HEK293 (cell line): ENCODE results near the gene MYOM3.

ENCODE experiments used
- CTCF ChIA-PET: fragments of 350-600 bp; formaldehyde crosslinking; extraction: SDS; loops from one replicate; lab custom pipeline; 2021; ENCODE audit warnings: antibody characterized with exemption; lab: Yijun Ruan, JAX
- POLR2A ChIA-PET: fragments of 300-600 bp; formaldehyde crosslinking; extraction: SDS; loops from one replicate; lab custom pipeline; 2020; ENCODE audit warnings: antibody characterized with exemption, inconsistent platforms; lab: Yijun Ruan, JAX
- H3K27ac ChIP-seq: fragments of 200-500 bp; sonication (Bioruptor generic); 2 replicates; pipeline ENCODE4 v1.5.1; 2014; ENCODE audit warnings: low read depth, low read length, control low read depth, inconsistent platforms; ENCODE audit errors: extremely low read depth
- H3K36me3 ChIP-seq, 2 experiments: fragments of 200-500 bp in 1 of 2; sonication (Bioruptor generic) in 1 of 2; 1 replicate in 1 of 2; 2 replicates in 1 of 2; pipeline ENCODE4 v1.5.1; 2014 to 2017; ENCODE audit warnings: inconsistent platforms in 2 of 2, low read length in 2 of 2; ENCODE audit not compliant: control insufficient read depth in 2 of 2, insufficient read depth in 1 of 2
- H3K4me1 ChIP-seq: fragments of 200-500 bp; sonication (Bioruptor generic); 2 replicates; pipeline ENCODE4 v1.5.1; 2014; ENCODE audit warnings: mild to moderate bottlenecking, low read length, inconsistent platforms; ENCODE audit not compliant: control insufficient read depth, insufficient read depth
- H3K4me3 ChIP-seq: 2 replicates; pipeline ENCODE4 v1.5.1; 2011; ENCODE audit warnings: low read depth, mild to moderate bottlenecking, control low read depth, low read length, moderate library complexity
- H3K9me3 ChIP-seq: fragments of 200-500 bp; sonication (Bioruptor generic); 2 replicates; pipeline ENCODE4 v1.5.1; 2014; ENCODE audit warnings: low read depth, low read length, inconsistent platforms; ENCODE audit not compliant: control insufficient read depth, insufficient read depth
- EGR2 ChIP-seq: fragments of 450-650 bp; formaldehyde crosslinking; IDR thresholded peaks from 2 replicates; pipeline ENCODE4 v1.5.1; 2016; ENCODE audit warnings: low read depth, missing biosample characterization, missing genetic modification characterization
- KLF1 ChIP-seq: fragments of 450-650 bp; formaldehyde crosslinking; IDR thresholded peaks from 2 replicates; pipeline ENCODE4 v1.5.1; 2016; ENCODE audit warnings: missing biosample characterization, missing genetic modification characterization
- KLF16 ChIP-seq: fragments of 450-650 bp; formaldehyde crosslinking; IDR thresholded peaks from 2 replicates; pipeline ENCODE4 v1.5.1; 2017; ENCODE audit warnings: missing biosample characterization, missing genetic modification characterization
- KLF7 ChIP-seq: fragments of 450-650 bp; formaldehyde crosslinking; IDR thresholded peaks from 2 replicates; pipeline ENCODE4 v1.5.1; 2016; ENCODE audit warnings: missing biosample characterization, missing genetic modification characterization, borderline replicate concordance
- PRDM1 ChIP-seq: fragments of 450-650 bp; formaldehyde crosslinking; IDR thresholded peaks from 2 replicates; pipeline ENCODE4; 2016; ENCODE audit warnings: missing biosample characterization, missing genetic modification characterization
- TCF7L2 ChIP-seq: IDR thresholded peaks from 2 replicates; pipeline ENCODE4 v1.6.1; 2011; ENCODE audit warnings: low read depth, mild to moderate bottlenecking, inconsistent platforms, low read length, moderate library complexity, borderline replicate concordance
- ZBTB20 ChIP-seq: fragments of 450-650 bp; formaldehyde crosslinking; IDR thresholded peaks from 2 replicates; pipeline ENCODE4 v1.5.1; 2016; ENCODE audit warnings: missing biosample characterization, missing genetic modification characterization
- ZBTB21 ChIP-seq: fragments of 450-650 bp; formaldehyde crosslinking; IDR thresholded peaks from 2 replicates; pipeline ENCODE4 v1.5.1; 2017; ENCODE audit warnings: missing biosample characterization, missing genetic modification characterization
- ZBTB8A ChIP-seq: fragments of 450-650 bp; formaldehyde crosslinking; IDR thresholded peaks from 2 replicates; pipeline ENCODE4 v1.5.1; 2016; ENCODE audit warnings: missing biosample characterization, missing genetic modification characterization
- ZFHX2 ChIP-seq: fragments of 450-650 bp; formaldehyde crosslinking; conservative IDR thresholded peaks from 2 replicates; pipeline ENCODE4 v1.5.1; 2016; ENCODE audit warnings: missing biosample characterization, missing genetic modification characterization
- ZNF121 ChIP-seq: fragments of 450-650 bp; formaldehyde crosslinking; IDR thresholded peaks from 2 replicates; pipeline ENCODE4 v1.5.1; 2016; ENCODE audit warnings: missing biosample characterization, missing genetic modification characterization
- ZNF184 ChIP-seq: fragments of 450-650 bp; IDR thresholded peaks from 2 replicates; pipeline ENCODE4 v1.5.1; 2018; ENCODE audit warnings: missing biosample characterization, mild to moderate bottlenecking, missing genetic modification characterization
- ZNF335 ChIP-seq: fragments of 450-650 bp; formaldehyde crosslinking; conservative IDR thresholded peaks from 2 replicates; pipeline ENCODE4 v1.5.1; 2016; ENCODE audit warnings: missing biosample characterization, missing genetic modification characterization
- ZNF37A ChIP-seq: fragments of 450-650 bp; IDR thresholded peaks from 2 replicates; pipeline ENCODE4 v1.5.1; 2018; ENCODE audit warnings: missing biosample characterization, missing genetic modification characterization
- ZNF416 ChIP-seq: fragments of 450-650 bp; formaldehyde crosslinking; IDR thresholded peaks from 2 replicates; pipeline ENCODE4 v1.5.1; 2016; ENCODE audit warnings: missing biosample characterization, missing genetic modification characterization
- ZNF510 ChIP-seq: fragments of 450-650 bp; formaldehyde crosslinking; IDR thresholded peaks from 2 replicates; pipeline ENCODE4 v1.5.1; 2018; ENCODE audit warnings: mild to moderate bottlenecking, missing genetic modification characterization, missing biosample characterization; ENCODE audit not compliant: insufficient replicate concordance
- ZNF610 ChIP-seq: fragments of 450-650 bp; formaldehyde crosslinking; IDR thresholded peaks from 2 replicates; pipeline ENCODE4 v1.5.1; 2016; ENCODE audit warnings: missing biosample characterization, missing genetic modification characterization, borderline replicate concordance
- ZNF768 ChIP-seq: fragments of 450-650 bp; formaldehyde crosslinking; IDR thresholded peaks from 2 replicates; pipeline ENCODE4 v1.5.1; 2018; ENCODE audit warnings: missing biosample characterization, mild to moderate bottlenecking, missing genetic modification characterization
- ZSCAN16 ChIP-seq: fragments of 450-650 bp; formaldehyde crosslinking; IDR thresholded peaks from 2 replicates; pipeline ENCODE4 v1.5.1; 2016; ENCODE audit warnings: missing biosample characterization, missing genetic modification characterization
- TF ChIP-seq, protein P1 (sequence below): fragments of 450-650 bp; formaldehyde crosslinking; optimal IDR thresholded peaks from 2 replicates; pipeline ENCODE3; 2016; ENCODE audit warnings: missing biosample characterization, mild to moderate bottlenecking, missing genetic modification characterization

The MYOM3 gene

DNA sequence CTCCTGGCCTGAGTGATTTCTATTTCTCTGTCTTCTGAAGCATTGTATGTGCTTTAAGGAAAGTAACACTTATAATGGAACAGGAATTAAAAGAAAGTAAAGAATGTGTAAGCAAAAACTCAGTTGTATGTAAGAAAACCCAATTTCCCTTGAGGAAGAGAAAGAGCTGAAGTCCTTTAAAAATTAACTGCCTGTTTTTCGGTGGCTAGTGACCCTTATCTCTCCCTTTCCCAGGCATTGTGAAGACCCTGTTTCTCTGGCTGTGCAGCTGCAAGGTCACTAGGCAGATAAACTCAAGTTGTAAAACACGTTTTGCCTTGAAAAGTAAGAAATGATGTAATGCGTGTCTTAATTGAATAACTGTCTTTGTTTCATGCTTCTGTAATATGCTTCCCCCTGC is 8.5 kb downstream of the MYOM3 start:
- POLR2A ChIA-PET = no interaction called here
- TF ChIP-seq ZNF37A (no peak), PRDM1 (tag by site-specific recombination) (peak; percentile 25; the same call in 1 of the 2 replicates)
- no peak overlapping the region for H3K27ac ChIP-seq

DNA sequence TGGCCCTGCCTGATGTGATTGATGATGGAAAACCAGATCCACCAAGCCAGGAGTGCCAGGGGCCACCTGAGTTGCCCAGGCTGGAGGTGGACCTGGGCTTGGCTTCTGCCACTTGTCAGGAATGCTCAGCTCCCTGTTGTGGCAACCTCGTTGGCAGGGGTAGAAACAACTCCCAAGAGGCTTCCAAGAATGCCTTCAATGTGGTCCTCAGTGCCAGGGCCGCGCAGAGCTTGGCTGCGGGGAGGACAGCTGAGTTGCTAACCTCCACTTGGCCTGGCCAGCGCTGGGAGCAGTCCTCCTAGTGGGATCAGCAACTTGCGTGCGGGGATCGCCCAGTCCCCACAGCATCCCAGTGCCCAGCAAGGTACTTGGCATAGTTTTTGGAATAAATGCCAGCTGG is 9.0 kb downstream of the MYOM3 start:
- no peaks in the 10 kb centered on the region for H3K36me3 ChIP-seq
- H3K4me3 ChIP-seq = no peak overlapping the region
- POLR2A ChIA-PET = no interaction called here
- TF ChIP-seq, protein P1, sequence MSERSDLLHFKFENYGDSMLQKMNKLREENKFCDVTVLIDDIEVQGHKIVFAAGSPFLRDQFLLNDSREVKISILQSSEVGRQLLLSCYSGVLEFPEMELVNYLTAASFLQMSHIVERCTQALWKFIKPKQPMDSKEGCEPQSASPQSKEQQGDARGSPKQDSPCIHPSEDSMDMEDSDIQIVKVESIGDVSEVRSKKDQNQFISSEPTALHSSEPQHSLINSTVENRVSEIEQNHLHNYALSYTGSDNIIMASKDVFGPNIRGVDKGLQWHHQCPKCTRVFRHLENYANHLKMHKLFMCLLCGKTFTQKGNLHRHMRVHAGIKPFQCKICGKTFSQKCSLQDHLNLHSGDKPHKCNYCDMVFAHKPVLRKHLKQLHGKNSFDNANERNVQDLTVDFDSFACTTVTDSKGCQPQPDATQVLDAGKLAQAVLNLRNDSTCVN (tag by site-specific recombination) = no peak
- TF ChIP-seq ZNF416 (tag by site-specific recombination) = no peak
- no peak for TF ChIP-seq ZNF610 (tag by site-specific recombination)
- no peak for TF ChIP-seq ZBTB21 (tag by site-specific recombination)
- TF ChIP-seq ZBTB20 = no peak
- TF ChIP-seq KLF7 (tag by site-specific recombination) = no peak
- TF ChIP-seq TCF7L2 = no peak
- no peak for TF ChIP-seq ZNF184
- no peak for TF ChIP-seq ZSCAN16
- H3K27ac ChIP-seq = no peak overlapping the region
- no peaks in the 10 kb centered on the region for H3K9me3 ChIP-seq
- CTCF ChIA-PET = interaction anchor here (0.5 to 1.5 kb wide), 4 partner anchors 32 to 359 kb away, joined by 3 read pairs; no protein-coding TSS in a partner anchor
- H3K4me1 ChIP-seq = 0 out of 2 replicates have a peak, but pooled peaks cover 2% of the 10 kb centered on the region

More for the DNA sequence above, 8.5 kb downstream of the MYOM3 start:
- H3K4me3 ChIP-seq = no peak overlapping the region
- H3K36me3 ChIP-seq = no peaks in the 10 kb centered on the region
- CTCF ChIA-PET = interaction anchor here (0.5 to 1.5 kb wide), 4 partner anchors 32 to 269 kb away, joined by 3 to 5 read pairs (median 3); no protein-coding TSS in a partner anchor
- no peaks in the 10 kb centered on the region for H3K9me3 ChIP-seq
- 0 out of 2 replicates have a peak, but pooled peaks cover 2% of the 10 kb centered on the region for H3K4me1 ChIP-seq

DNA sequence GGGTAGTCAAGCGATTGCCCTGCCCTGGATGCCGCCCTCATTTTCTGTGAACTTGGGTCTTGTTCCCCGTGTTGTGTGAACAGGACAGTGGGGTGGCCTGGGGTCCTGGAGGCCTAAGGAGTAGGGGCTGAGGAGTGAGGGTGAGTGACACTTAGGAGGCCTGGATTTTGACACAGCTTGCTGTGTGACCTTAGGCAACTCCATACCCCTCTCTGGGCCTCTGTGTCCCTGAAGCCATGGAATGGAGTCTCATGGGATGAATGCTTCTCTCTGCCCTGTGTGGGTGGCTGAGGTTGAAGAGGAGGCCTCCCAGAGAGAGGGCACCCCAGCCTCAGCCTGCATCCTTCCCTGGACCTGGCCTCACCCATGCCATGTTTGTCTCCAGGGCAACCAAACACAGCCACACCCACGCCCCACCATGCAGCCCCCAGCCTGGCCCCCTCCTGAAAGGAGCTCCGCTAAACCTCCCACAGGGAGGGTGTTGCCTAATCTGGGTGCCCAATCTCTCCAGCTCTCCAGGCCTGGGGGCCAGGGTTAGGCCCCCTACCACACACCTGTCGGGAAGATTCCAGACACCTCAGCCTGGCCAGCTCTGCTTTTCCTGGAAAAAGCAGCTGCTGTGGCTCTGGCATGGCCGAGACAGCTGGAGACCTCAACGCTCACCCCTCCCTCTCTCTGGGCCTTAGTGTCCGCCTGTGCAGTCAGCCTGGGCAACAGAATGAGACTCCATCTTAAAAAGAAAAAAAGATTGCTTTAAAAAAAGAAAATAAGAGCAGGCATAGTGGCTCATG is 9.9 kb downstream of the MYOM3 start:
- ChIA-PET CTCF (interaction anchor here (0.7 to 1.5 kb wide), 2 partner anchors 10 to 76 kb away, joined by 3 to 4 read pairs; partner anchors contain the start of gene MYOM3), POLR2A (interaction anchor here (0.5 kb wide), 1 partner anchor 533 kb away, joined by 4 read pairs; no protein-coding TSS in a partner anchor)

DNA sequence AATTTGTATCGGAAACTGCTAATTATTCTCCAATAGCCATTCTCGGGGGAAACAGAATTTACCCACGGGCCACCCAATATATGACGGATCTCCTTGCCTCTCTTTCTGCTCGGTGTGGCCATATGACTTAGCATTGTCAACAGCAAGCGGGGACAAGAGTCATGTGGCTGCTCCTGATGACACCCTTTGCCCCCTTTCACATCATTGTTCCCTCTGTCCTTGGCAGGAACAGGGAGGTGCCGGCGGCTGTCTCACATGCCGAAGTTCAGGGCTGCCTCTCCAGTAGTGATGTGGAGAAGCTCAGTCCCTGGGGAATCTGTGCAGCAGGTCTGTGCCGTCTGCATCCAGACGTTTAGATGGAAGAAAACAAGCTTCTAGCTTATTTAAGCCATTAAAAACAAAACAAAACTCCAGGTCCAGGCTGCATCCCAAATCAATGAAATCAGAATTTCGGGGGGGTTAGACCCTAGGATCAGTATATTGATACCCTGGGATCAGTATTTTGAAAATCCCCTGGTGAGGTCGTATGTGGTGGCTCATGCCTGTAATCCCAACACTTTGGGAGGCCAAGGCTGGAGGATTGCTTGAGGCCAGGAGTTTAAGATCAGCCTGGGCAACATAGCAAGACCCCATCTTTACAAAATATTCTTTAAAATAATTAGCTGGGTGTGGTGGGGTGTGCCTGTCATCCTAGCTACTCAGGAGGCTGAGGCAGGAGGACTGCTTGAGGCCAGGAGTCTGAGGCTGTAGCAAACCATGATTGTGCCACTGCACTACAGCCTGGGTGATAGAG is 10.8 kb downstream of the MYOM3 start:
- no peak for TF ChIP-seq ZNF335 (tag by site-specific recombination)
- peak; percentile 93 for TF ChIP-seq ZNF121 (tag by site-specific recombination)
- TF ChIP-seq ZBTB8A (tag by site-specific recombination) = no peak
- TF ChIP-seq, all 188 proteins: peak for 1
- ChIA-PET CTCF (interaction anchor here (0.7 to 1.5 kb wide), 2 partner anchors 11 to 372 kb away, joined by 3 to 4 read pairs; partner anchors contain the start of gene MYOM3), POLR2A (no interaction called here)
- Histone ChIP-seq H3K4me1 (0 out of 2 replicates have a peak, but pooled peaks cover 2% of the 10 kb centered on the region), H3K4me3 (no peak overlapping the region), H3K27ac (no peak overlapping the region), H3K36me3 (no peaks in the 10 kb centered on the region), H3K9me3 (no peaks in the 10 kb centered on the region)

More for the DNA sequence above, 9.9 kb downstream of the MYOM3 start:
- Histone ChIP-seq H3K4me3 (no peak overlapping the region), H3K4me1 (0 out of 2 replicates have a peak, but pooled peaks cover 2% of the 10 kb centered on the region)
- peak; percentile 55 for TF ChIP-seq EGR2 (tag by site-specific recombination)
- TF ChIP-seq KLF16 (tag by site-specific recombination) = no peak
- peak; percentile 36; the same call in 1 of the 2 replicates for TF ChIP-seq KLF1 (tag by site-specific recombination)
- TF ChIP-seq ZNF510 = no peak
- peak; percentile 62 for TF ChIP-seq ZFHX2 (tag by site-specific recombination)
- TF ChIP-seq ZNF768 (tag by site-specific recombination) = peak; percentile 63; the same call in 1 of the 2 replicates
- TF ChIP-seq, all 188 proteins: peak for 4
- Histone ChIP-seq H3K9me3 (no peaks in the 10 kb centered on the region), H3K27ac (no peak overlapping the region), H3K36me3 (no peaks in the 10 kb centered on the region)
